Measurements from ENCODE around the gene NEUROD1.
A peak's percentile ranks its signal among the peaks of the same experiment; 100 is the strongest.

NEUROD1 gene

GRCh38 chr2:181679544-181679979 is 755 bp downstream of the NEUROD1 start:
- DNase-seq (ENCODE audit: low read depth): no peak

GRCh38 chr2:181678861-181679543 is 1.3 kb downstream of the NEUROD1 start:
- no peak for DNase-seq (ENCODE audit: low read depth)

GRCh38 chr2:181677912-181678586 is 2.3 kb downstream of the NEUROD1 start:
- DNase-seq (ENCODE audit: low read depth): peak; percentile 19

- no peak for DNase-seq (ENCODE audit: low read depth)
These were observed 5.1 kb downstream of the NEUROD1 start for GRCh38 chr2:181675254-181675653.

GRCh38 chr2:181674461-181674860 is 5.9 kb downstream of the NEUROD1 start:
- DNase-seq (ENCODE audit: low read depth): no peak

- no peak for DNase-seq (ENCODE audit: low read depth)
These were observed 7.1 kb downstream of the NEUROD1 start for GRCh38 chr2:181673173-181673572.

GRCh38 chr2:181672255-181673008 is 7.9 kb downstream of the NEUROD1 start:
- no peak for DNase-seq (ENCODE audit: low read depth)

GRCh38 chr2:181670632-181671031 is 9.7 kb downstream of the NEUROD1 start:
- DNase-seq (ENCODE audit: low read depth): no peak

GRCh38 chr2:181667234-181667633 is 13.1 kb downstream of the NEUROD1 start:
- DNase-seq (ENCODE audit: low read depth): no peak

- DNase-seq (ENCODE audit: low read depth): no peak
These were observed 18.0 kb downstream of the NEUROD1 start for GRCh38 chr2:181662287-181662686.

- DNase-seq (ENCODE audit: low read depth): no peak
These were observed 20.1 kb downstream of the NEUROD1 start for GRCh38 chr2:181660181-181660580.

- DNase-seq (ENCODE audit: low read depth): no peak
These were observed 21.9 kb downstream of the NEUROD1 start for GRCh38 chr2:181658444-181658843.

- DNase-seq (ENCODE audit: low read depth): no peak
These were observed 22.9 kb downstream of the NEUROD1 start for GRCh38 chr2:181657379-181657778.

GRCh38 chr2:181656450-181657291 is 23.6 kb downstream of the NEUROD1 start, which contains the start of gene CERKL:
TSS of gene CERKL (minus strand) at chr2:181657105. CDS start at chr2:181657006, 99 bp downstream.
- DNase-seq (ENCODE audit: low read depth): no peak

- DNase-seq (ENCODE audit: low read depth): no peak
These were observed 24.8 kb downstream of the NEUROD1 start for GRCh38 chr2:181655519-181655918.

GRCh38 chr2:181649436-181649979 is 30.8 kb downstream of the NEUROD1 start:
- DNase-seq (ENCODE audit: low read depth): no peak

- no peak for DNase-seq (ENCODE audit: low read depth)
These were observed 31.7 kb downstream of the NEUROD1 start for GRCh38 chr2:181648478-181649155.

GRCh38 chr2:181646415-181646987 is 33.8 kb downstream of the NEUROD1 start:
- no peak for DNase-seq (ENCODE audit: low read depth)

GRCh38 chr2:181643151-181643550 is 37.2 kb downstream of the NEUROD1 start:
- no peak for DNase-seq (ENCODE audit: low read depth)

- no peak for DNase-seq (ENCODE audit: low read depth)
These were observed 38.2 kb downstream of the NEUROD1 start for GRCh38 chr2:181642086-181642485.

- no peak for DNase-seq (ENCODE audit: low read depth)
These were observed 40.6 kb downstream of the NEUROD1 start for GRCh38 chr2:181639686-181640085.
